ENCODE results near the gene OLFM1.

OLFM1 gene

DNA sequence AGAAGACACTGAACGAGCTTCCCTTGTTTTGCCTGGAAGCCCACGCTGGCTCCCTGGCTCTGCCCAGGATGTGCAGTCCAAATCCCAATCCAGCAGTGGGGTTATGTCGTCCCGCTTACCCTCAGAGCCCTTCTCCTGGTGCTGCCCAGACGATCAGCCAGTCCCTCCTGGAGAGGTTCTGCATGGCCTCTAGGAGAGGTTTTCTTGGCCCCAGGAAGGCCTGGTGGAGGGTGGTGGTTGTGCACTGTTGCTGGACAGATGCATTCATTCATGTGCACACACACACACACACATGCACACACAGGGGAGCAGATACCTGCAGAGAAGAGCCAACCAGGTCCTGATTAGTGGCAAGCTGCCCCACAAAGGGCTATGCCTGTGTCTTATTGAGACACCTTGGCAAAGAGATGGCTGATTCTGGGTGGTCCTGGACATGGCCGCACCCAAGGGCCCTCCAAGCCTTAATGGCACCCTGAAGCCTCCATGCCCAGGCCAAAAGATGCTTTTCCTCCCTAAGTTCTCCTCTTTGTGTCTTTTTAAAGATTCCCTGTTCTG is 10.5 kb upstream of the OLFM1 start:
- DNase-seq (no peak), ATAC-seq (no peak)

DNA sequence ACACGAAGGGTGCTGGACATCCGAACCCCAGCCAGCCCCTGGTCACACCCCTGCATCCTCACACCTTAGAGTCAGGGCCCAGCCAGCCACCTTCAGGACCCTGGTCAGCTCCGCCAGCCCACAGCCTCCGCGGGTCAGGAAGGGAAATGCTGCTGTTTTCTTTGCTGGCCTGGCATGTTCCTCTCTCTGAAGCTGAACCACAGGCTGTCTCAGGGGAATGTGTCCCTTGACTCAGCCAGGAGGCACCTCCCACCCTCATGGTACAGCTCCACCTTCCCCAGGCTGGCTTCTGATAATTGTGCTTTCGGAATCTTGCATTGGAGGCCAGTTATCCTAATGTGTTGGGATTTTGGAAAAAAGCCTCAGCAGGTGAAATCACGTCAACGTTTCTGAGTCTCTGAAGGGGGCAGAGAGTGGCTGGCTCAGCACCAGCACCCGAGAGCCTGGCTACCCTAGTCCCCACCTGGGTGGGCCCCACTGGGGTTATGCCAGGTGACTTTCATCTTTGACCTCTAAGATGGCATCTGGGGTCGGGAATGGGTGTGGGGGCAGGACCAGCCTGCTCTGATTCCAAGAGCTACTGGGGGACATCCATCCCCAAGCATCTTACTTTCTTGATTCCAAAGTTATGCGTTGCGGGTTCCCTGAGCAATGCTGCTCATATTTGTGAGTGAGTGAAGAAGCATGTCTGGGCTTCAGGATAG is 9.8 kb upstream of the OLFM1 start:
- no peak for DNase-seq
- no peak for ATAC-seq

DNA sequence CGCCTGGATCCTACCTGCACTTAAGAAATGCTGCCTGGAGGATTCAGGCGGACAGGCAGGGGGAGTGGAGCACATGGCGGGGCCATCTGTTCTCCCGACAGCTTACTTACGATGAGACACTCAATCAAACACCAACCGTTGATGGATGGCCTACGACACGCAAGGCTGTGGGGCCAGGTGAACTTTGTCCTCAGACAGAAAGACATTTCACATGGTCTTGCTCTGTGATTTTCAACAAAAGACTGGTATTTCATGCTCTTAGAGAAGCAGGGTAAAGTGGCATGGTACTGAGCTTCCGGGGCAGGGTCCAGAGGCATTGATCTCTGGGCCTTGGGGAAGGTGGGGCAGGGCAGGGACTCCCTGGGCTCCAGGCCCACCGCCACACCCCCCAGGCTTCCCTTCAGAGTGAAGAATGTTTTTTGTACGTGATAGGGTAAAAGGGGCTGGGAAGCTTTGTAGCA is 9.1 kb upstream of the OLFM1 start:
- DNase-seq (no peak), ATAC-seq (no peak)

DNA sequence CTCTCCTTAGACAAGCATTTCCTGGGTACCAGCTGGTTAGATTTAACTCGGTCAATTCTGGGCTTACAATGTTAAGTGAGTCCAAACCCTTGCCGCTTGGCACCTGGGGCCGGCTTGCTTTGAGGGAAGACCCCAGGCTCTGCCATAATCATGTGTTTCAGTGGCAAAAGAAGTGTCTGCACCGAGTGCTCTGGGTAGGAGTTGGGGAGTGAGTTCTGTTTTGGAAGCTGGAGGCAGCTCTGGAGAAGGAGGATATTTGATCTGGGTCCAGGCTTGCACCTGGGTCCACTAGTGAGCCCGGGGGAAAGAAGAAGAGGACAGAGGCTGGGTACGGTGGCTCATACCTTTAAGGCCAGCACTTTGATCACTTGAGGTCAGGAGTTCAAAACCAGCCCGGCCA is 8.4 kb upstream of the OLFM1 start:
- no peak for DNase-seq

DNA sequence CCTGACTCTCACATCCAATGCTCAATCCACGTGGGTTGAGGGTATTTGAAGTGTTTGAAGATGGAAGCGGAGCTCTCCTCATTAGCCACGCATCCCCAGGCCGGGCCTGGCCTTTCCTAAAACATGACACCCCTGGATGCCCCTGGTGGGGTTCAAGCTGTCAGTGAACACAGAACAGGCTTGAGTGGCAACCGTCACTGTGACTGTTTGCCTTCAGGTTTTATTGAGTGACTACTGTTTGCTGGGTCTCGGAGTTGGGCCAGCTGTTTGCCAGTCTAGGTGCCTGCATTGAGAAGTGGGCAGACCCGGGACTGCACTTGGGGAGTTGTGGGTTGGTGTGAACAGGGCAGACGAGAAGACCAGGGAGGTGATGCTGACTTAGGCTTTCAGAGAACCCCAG is 7.8 kb upstream of the OLFM1 start:
- ATAC-seq = no peak
- DNase-seq = no peak

More for the DNA sequence above, 8.4 kb upstream of the OLFM1 start:
- ATAC-seq = no peak

DNA sequence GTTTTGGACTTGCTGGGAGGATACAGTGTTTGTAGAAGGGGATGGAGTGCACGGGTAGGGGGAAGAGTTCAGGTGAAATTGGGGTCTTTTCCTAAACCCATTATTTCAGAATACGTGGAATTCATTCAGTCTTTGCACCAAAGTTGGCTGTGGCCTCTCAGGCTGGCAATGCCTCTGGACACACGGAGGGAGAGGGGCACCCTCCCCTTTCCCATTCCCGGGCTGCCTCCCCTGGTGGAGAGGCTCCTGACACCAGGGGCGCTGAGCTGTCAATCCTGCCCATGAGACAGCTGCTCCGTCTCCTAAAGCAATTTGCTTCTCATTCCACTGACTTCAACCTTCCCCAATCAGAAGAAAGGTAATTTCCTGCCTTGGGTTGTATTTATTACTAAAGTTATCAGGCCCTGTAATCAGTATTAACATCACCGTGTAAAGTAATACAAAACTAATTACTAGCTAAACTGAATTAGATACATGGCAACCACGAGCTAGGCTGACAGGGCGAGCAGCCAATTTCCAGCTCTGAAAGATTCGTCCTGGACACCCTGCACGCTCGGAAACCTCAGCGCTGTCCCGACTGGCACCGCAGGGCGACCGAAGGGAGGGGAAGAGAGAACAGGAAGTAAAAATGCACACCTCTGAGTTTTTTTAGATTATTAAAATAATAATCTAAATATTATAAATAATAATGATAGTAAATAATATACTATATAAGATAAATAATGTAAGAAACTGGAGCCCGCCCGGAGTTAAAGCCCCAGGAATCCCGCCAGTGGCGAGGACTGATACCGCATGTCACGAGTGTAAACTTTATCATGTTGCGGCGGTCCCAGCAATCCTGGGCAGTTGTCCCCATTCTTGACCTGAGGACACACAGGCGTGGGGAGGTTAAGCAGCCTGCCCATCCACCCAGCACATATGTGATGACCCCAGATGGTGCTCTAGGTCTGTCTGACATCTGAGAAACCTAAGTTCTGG is 6.9 kb upstream of the OLFM1 start:
- DNase-seq (no peak), ATAC-seq (no peak)

DNA sequence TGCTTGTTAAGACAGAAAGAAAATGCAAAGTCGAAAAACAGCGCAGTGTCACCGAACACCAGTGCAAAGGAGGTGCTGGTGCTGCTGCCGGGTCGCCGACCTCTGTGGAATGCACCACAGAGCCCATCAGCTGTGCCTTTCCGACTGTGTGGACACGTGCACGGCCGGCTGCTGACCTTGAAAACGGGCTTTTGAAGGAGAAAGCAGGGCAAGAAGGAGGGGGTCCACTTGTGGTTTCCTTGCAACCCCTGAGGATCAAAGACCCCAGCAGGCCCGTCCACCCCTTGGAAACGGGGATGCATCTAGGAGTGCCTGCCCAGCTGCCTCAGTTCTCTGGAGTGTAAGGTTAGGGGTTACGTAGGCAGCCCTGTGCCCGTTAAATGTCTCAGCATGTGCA is 6.2 kb upstream of the OLFM1 start:
- ATAC-seq (no peak), DNase-seq (no peak)

DNA sequence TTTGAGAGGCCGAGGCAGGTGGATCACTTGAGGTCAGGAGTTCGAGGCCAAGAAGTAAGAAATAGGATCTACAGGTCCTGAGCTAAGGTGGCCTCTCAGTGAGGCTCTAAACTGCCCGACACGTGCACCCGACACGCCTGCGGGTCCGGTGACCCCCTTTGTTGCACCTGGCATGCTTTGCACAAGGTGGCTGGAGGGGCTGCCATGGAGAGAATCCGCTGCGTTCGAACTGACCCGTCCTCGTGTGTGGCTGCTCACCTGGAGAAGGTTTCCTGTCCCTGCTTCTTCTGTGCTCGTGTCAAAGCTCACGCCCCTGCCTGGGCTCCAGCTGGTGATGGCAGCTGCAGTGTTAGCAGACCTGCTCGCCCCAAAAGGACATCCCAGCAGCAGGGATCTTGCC is 5.7 kb upstream of the OLFM1 start:
- ATAC-seq (no peak), DNase-seq (no peak)

DNA sequence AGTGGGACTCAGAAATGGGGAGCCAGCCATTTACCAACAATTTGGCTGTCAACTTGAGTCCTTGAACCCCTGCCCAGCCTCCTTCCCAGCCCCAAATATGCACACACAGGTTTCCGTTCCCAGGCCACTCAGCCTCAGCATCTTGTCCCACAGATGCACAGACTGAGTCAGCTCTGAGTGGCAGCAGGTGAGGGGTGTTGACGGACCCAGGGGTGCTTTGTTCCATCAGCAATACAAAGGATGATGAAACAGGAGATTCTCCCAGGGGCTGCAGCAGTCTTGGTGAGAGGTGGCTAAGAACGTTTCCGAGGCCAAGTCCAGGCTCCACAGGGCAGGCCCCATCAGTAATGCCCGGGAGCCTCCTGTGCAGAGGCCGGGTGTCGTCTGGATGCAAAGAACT is 4.9 kb upstream of the OLFM1 start:
- no peak for DNase-seq
- no peak for ATAC-seq

DNA sequence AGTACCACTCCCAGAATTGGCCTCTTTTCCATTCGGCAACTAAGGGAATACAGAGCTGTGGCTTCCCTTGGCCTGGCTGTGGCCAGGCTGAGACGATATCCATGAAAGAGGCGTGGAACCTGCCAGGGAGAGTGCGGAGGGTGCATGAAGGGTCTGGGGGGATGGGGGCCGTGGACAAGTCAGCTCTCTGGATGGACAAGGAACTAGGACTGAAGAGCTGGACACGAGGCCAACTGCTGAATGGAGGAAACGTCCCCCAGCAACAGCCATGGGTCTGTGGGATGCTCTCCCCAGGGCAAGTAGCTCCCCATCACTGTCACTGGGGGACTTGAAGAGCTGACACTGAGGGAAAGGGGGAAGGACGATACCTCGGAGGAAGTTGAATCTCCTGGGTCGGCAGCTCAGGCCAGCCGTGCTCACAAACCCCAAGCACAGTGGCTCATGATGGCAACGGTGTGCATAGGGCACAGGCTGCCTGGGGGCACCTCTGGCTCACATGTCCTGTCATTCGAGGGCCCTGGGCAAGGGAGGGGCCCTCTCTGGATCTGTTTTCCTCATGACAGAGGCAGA is 4.1 kb upstream of the OLFM1 start:
- DNase-seq = no peak
- ATAC-seq = no peak

DNA sequence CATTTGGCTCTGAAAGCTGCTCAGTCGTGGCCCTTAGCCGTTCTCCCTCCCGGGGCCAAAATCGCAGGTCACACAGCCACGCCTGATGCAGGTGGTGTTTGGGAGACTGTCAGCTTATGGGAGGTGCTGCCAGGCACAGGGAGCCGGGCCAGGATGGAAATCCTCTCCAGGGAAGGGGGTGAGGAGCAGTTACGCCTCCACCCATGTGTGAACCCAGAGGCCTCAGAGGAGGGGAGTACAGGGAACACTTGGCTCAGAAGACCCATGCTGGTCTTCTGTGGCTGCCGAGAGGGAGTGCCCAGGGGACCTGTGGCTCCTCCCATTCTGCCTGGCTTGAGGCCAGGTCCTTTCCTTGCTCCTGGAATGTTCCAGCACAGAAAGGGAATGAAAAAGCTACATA is 3.6 kb upstream of the OLFM1 start:
- ATAC-seq = no peak
- DNase-seq = no peak

DNA sequence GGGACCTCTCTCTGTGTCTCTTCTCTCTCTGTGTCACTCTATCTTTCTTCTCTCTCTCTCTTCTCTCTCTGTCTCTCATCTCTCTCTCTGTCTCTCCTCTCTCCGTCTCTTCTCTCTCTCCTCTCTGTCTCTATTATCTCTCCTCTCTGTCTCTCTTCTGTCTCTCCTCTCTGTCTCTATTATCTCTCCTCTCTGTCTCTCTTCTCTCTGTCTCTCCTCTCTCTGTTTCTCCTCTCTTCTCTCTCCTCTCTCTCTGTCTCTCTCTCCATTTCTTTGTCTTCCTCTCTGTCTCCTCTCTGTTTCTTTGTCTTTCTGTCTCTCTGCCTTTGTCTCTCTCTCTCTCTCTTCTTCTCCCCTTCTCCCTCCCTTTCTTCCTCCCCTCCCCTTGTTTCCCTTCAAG is 3.2 kb upstream of the OLFM1 start:
- no peak for DNase-seq
- ATAC-seq = no peak

DNA sequence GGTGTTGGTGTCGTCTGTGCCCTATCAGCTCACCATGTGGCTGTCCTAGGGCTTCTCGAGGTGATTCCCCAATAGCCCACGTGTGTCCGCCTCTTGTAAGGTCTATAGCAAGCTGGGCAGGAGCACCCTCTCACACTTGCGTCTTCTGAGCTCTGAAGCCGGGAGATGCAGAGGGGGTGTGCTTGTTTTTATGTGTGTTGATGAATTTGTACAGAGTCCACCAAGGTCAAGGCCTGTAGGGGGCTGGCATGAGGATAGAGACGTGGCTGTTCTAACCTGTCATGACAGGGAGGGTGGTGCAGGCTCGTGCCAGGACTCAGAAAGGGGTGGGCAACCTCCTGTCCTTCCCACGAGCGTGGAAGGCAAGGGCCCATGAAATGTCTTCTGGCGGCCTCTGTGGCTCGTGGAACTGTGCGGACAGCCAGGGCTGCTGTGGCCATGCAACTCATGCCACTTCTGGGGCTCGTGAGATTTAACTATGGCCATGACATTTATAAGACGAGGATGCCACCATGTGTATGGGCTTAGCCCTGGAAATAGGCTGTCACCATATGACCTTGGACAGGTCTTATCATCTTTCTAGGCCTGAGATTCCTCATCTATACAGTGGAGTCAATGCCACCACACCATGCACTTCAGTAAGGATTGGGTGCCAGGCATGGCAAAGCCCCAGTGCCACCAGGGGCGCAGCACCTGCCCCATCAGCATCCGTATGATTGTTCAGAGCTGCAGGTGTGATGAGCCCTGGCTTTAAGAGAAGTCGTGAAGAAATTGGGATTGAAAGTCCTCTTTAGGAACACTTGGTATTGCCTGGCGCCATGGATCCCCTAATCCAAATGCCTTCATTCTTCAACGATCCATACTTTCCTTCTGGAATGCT is 2.3 kb upstream of the OLFM1 start:
- no peak for ATAC-seq
- DNase-seq = no peak

DNA sequence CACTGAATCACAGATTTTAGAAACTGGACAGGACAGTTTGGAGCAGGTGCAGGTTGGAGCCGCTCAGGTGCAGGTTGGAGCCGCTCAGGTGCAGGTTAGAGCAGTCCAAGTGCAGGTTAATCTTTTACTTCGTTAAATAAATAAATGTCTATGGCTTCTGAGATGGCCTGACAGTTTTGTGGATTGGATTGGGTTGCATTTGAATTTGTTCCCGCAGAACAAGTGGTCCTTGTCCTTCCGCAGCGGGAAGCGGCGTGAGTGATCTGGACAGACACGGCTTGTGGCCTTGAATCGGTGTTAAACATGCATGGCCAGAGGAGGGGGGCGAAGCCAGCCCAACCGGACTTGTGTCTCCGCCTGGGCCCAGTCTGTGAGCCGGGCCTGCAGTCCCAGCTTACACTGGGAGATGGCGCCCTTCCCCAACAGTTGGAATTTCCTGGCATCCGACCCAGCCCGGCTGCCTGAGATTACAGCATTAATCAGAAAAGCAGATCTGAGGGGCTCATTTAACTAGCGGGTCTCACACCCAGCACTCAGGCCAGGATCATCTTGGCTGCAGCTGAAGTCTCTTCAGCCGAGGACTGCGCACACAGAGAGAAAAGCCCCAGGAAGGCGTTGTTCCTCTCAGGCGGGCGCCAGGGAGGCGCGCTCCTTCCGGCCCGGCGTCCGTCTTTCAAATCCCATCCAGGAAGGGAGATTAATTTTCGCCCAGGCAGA is 1.5 kb upstream of the OLFM1 start:
- DNase-seq (peak; percentile 68), ATAC-seq (no peak)

DNA sequence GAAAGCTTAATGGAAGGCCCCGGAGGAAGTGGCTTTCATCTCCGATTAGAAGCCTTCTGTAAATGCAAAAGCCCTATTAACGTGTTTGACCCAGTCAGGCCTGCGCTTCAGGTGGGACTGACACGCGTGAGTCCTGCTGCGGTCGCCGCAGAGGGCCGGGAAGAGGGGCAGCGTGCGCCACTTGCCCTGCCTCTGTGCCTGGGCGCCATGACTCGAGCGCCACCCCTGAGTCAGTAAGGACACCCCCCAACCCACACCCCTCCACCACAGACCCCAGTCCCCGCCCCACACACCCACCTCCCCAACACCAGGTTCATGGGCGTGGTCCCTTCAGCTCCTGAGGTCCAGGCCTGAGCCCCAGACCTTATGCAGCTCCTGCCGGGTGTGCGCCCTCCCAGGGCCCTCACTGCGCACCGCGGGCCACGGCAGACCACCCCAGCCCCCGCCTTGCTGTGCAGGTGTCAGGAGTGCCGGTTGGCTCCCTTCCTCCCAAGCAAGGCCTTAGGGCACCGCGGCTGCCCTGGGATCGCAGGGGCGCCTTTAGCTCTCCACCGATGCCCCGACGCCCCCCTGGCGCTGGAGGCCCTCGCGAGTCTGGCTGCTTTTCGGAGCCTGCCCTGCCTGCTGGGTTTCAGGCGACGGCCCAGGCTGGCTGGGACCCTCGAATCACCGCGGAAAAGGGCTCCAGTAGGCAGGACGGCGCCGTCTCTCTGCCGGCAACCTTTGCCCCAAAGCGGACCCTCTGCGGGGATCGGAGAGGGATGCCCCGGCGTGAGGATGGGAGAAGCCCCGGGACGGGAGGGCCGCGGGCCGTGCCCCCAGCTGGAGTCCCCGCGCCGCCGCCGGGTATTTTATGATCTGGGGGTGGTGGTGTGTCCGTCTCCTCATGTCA is 625 bp upstream of the OLFM1 start:
- no peak for ATAC-seq
- DNase-seq = no peak

DNA sequence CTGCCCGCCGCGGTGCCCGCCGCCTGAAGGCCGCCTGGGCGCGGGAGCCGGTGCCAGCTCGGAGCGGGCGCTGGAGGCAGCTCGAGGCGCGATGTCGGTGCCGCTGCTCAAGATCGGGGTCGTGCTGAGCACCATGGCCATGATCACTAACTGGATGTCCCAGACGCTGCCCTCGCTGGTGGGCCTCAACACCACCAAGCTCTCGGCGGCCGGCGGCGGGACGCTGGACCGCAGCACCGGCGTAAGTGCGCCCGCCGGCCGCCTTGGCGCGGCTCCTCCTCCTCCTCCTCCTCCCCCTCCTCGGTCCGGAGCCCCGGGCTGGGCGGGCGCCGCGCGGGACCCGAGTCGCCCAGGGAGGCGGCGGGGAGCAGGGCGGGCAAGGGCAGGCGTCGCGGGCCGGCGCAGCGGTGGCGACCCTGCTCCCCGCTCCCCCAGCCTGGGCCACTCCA is 455 bp downstream of the OLFM1 start:
- ATAC-seq (no peak), DNase-seq (no peak)

DNA sequence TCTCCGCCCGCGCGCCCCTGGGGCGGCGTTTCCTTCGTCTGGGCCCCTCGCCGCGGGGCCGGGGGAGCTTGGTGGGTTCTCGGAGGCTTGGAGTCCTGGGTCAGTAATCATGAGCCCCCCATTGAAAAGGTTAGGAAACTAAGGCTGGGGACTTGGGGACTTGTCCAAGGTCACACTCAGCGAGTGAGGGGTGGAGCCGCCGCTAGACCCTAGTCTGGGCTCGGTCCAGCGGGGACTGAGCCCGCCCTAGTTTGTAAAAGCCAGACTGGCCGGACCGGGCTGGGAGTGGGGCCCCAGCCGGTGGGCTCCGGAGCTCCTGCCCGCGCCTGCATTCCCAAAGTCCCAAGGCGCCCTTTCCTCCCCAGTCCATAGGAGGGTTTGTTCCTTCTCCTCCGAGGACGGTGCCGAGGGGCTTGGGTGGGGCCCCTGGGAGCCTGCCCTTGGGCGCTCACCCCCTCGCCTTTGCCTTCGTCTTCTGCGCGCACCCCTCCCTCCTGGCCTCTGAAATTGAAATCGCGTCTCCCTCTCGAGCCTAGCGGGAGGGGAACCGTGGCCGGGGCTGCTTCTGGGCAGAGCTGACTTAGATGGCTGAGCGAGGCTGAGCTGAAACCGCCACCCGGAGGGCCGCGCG is 995 bp downstream of the OLFM1 start:
- DNase-seq (no peak), ATAC-seq (no peak)

DNA sequence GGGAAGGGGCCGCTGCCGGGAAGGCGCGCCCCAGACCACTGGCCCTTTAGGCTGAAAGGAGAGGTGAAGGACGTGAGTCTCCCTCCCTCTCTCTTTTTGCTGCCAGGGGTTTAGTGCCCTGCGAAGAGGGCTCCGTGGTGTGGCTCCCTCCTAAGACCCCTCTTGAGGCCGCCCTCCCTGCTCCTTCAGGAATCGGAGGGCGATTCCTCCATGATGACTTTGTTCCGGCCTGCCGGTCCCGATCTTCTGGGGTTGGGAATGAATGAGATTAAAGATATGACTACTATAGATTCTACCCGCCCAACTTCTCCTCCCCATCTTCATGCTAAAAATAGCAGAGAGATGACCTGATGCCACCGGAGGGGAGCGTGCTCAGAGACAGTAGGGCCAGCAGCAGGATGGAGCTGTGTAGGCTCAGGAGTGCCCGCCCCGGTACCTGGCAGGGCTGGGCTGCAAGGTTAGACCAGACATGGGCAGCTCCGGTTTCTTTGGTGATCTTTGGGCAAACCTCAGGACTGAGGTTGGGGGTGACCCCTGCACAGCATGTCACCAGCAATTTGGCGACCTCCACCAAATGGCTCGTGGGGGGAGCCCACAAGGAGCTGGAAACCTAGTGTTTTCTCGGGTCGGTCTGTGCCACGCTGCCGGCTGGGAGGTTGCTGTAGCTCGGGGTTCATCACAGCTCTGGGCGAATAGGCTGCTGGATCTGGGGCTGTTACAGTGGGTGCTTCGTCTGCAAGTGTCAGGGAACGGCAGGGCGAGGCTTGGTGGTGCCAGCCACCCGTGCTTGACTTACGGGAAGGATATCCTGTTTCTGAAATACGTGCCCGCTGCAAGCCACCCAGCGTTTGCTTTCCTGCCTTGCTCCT is 1.7 kb downstream of the OLFM1 start:
- DNase-seq = no peak
- ATAC-seq = no peak

DNA sequence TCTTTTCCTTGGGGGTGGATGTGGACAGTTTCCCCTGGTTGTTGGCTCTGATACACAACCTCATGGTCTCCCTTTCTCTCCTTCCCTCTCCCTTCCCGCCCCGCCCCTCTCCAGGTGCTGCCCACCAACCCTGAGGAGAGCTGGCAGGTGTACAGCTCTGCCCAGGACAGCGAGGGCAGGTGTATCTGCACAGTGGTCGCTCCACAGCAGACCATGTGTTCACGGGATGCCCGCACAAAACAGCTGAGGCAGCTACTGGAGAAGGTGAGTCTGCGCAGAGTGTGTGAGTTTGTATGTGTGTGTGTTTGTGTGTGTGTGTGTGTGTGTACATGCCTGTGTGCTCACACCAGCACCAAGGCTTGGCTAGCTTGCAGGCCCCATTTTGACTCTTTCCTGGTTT is 2.6 kb downstream of the OLFM1 start:
- ATAC-seq = no peak
- DNase-seq = no peak
